H9 (cell line): ENCODE measurements around the gene CSTF3. TPM values are rescaled to one million over a fixed set of nuclear protein-coding genes. Genes with fewer than 3 reads are reported as not detected.
A peak's percentile ranks its signal among the peaks of the same experiment; 100 is the strongest.

ENCODE experiments used
- DNase-seq: peaks from one replicate; pipeline ENCODE4 v3.0.0-alpha.2; 2017
- H2AFZ ChIP-seq: one replicate; pipeline ENCODE4 v1.6.1; 2013; ENCODE audit warnings: mild to moderate bottlenecking, low read length, control low read depth, moderate library complexity
- H2AK5ac ChIP-seq: 2 replicates; pipeline ENCODE4 v1.6.1; 2013; ENCODE audit warnings: low read length, control low read depth, mixed read lengths; ENCODE audit not compliant: insufficient read length
- H2BK120ac ChIP-seq: one replicate; pipeline ENCODE4 v1.6.1; 2013; ENCODE audit warnings: low read depth, mild to moderate bottlenecking, low read length, control low read depth, inconsistent platforms; ENCODE audit not compliant: poor library complexity, severe bottlenecking
- H2BK12ac ChIP-seq: 2 replicates; pipeline ENCODE4 v1.6.1; 2013; ENCODE audit warnings: low read length, control low read depth, mixed read lengths, low read depth; ENCODE audit not compliant: insufficient read length
- H2BK15ac ChIP-seq: 2 replicates; pipeline ENCODE4 v1.6.1; 2013; ENCODE audit warnings: low read depth, low read length, control low read depth
- H2BK20ac ChIP-seq: one replicate; pipeline ENCODE4 v1.6.1; 2013; ENCODE audit warnings: low read depth, mild to moderate bottlenecking, low read length, control low read depth, inconsistent platforms; ENCODE audit not compliant: poor library complexity, severe bottlenecking
- H2BK5ac ChIP-seq: 2 replicates; pipeline ENCODE4 v1.6.1; 2013; ENCODE audit warnings: low read length, control low read depth, mixed read lengths; ENCODE audit not compliant: insufficient read length
- H3K14ac ChIP-seq: 2 replicates; pipeline ENCODE4 v1.6.1; 2013; ENCODE audit warnings: low read length, control low read depth; ENCODE audit not compliant: insufficient read depth
- H3K18ac ChIP-seq: 2 replicates; pipeline ENCODE4 v1.6.1; 2013; ENCODE audit warnings: low read depth, mild to moderate bottlenecking, mixed read lengths, low read length, control low read depth; ENCODE audit not compliant: insufficient read length
- H3K23ac ChIP-seq: 2 replicates; pipeline ENCODE4 v1.6.1; 2013; ENCODE audit warnings: low read length, control low read depth, mixed read lengths, low read depth; ENCODE audit not compliant: insufficient read length
- H3K23me2 ChIP-seq: 2 replicates; pipeline ENCODE4 v1.6.1; 2013; ENCODE audit warnings: low read depth, mild to moderate bottlenecking, mixed read lengths, low read length, control low read depth; ENCODE audit not compliant: insufficient read length, poor library complexity, severe bottlenecking
- H3K27ac ChIP-seq: 2 replicates; pipeline ENCODE4 v1.5.1; 2013; ENCODE audit warnings: low read length, control low read depth, mixed read lengths, low read depth; ENCODE audit not compliant: insufficient read length
- H3K27me3 ChIP-seq: 2 replicates; pipeline ENCODE4 v1.6.1; 2013; ENCODE audit warnings: low read length, control low read depth, inconsistent platforms; ENCODE audit not compliant: insufficient read depth
- H3K4ac ChIP-seq: 2 replicates; pipeline ENCODE4 v1.6.1; 2013; ENCODE audit warnings: low read depth, mild to moderate bottlenecking, control low read depth, inconsistent platforms, low read length, moderate library complexity
- H3K4me1 ChIP-seq: 2 replicates; pipeline ENCODE4 v1.6.1; 2013; ENCODE audit warnings: low read length, control low read depth, inconsistent platforms; ENCODE audit not compliant: insufficient read depth
- H3K4me2 ChIP-seq: 2 replicates; pipeline ENCODE4 v1.6.1; 2013; ENCODE audit warnings: low read length, control low read depth, mixed read lengths; ENCODE audit not compliant: insufficient read length, insufficient read depth
- H3K56ac ChIP-seq: 2 replicates; pipeline ENCODE4 v1.6.1; 2013; ENCODE audit warnings: low read depth, mild to moderate bottlenecking, mixed read lengths, low read length, control low read depth; ENCODE audit not compliant: insufficient read length
- H3K79me1 ChIP-seq: 2 replicates; pipeline ENCODE4 v1.6.1; 2013; ENCODE audit warnings: low read depth, mild to moderate bottlenecking, moderate library complexity, low read length, control low read depth, inconsistent platforms; ENCODE audit not compliant: insufficient read depth, poor library complexity, severe bottlenecking
- H3K79me2 ChIP-seq: 2 replicates; pipeline ENCODE4 v1.6.1; 2013; ENCODE audit warnings: low read length, control low read depth, inconsistent platforms; ENCODE audit not compliant: insufficient read depth
- H3K9ac ChIP-seq: 2 replicates; pipeline ENCODE4 v1.6.1; 2013; ENCODE audit warnings: low read length, control low read depth, mixed read lengths; ENCODE audit not compliant: insufficient read length; ENCODE audit errors: extremely low read depth
- H3K9me3 ChIP-seq: one replicate; pipeline ENCODE4 v1.6.1; 2013; ENCODE audit warnings: low read depth, low read length, inconsistent platforms; ENCODE audit not compliant: control insufficient read depth
- H3T11ph ChIP-seq: one replicate; pipeline ENCODE4 v1.6.1; 2013; ENCODE audit warnings: mild to moderate bottlenecking, low read length, control low read depth, inconsistent platforms
- H4K20me1 ChIP-seq: one replicate; pipeline ENCODE4 v1.6.1; 2013; ENCODE audit not compliant: control insufficient read depth, insufficient read length, insufficient read depth
- H4K5ac ChIP-seq: 2 replicates; pipeline ENCODE4 v1.6.1; 2013; ENCODE audit warnings: low read depth, mild to moderate bottlenecking, mixed read lengths, low read length, control low read depth; ENCODE audit not compliant: insufficient read length
- H4K8ac ChIP-seq: replicated peaks from 2 replicates; pipeline ENCODE4 v1.6.1; 2013; ENCODE audit warnings: low read length, control low read depth, mixed read lengths, low read depth; ENCODE audit not compliant: insufficient read length
- H4K91ac ChIP-seq: 2 replicates; pipeline ENCODE4 v1.6.1; 2013; ENCODE audit warnings: low read depth, mild to moderate bottlenecking, moderate library complexity, mixed read lengths, low read length, control low read depth; ENCODE audit not compliant: insufficient read length
- H3K27ac Mint-ChIP-seq, 3 experiments: 2 replicates in 2 of 3; 3 replicates in 1 of 3; pipeline ENCODE4 v1.8.0; 2020 to 2021; ENCODE audit warnings: mixed read lengths in 3 of 3, mild to moderate bottlenecking in 1 of 3, moderate library complexity in 1 of 3
- H3K27me3 Mint-ChIP-seq: 2 replicates; pipeline ENCODE4 v1.8.0; 2021; ENCODE audit warnings: low read depth, mild to moderate bottlenecking, moderate library complexity, mixed read lengths
- H3K36me3 Mint-ChIP-seq, 3 experiments: 2 replicates in 2 of 3; 3 replicates in 1 of 3; pipeline ENCODE4 v1.8.0; 2020 to 2021; ENCODE audit warnings: low read depth in 3 of 3, mixed read lengths in 3 of 3; ENCODE audit not compliant: insufficient read depth in 1 of 3
- H3K4me1 Mint-ChIP-seq, 2 experiments: 2 replicates each; pipeline ENCODE4 v1.8.0; 2020; ENCODE audit warnings: mixed read lengths in 2 of 2
- H3K4me3 Mint-ChIP-seq, 2 experiments: 2 replicates in 1 of 2; 3 replicates in 1 of 2; pipeline ENCODE4 v1.8.0; 2020 to 2021; ENCODE audit warnings: mild to moderate bottlenecking in 2 of 2, mixed read lengths in 2 of 2, moderate library complexity in 1 of 2
- H3K9me3 Mint-ChIP-seq, 2 experiments: 2 replicates in 1 of 2; 3 replicates in 1 of 2; pipeline ENCODE4 v1.8.0; 2020; ENCODE audit warnings: mild to moderate bottlenecking in 2 of 2, mixed read lengths in 2 of 2, moderate library complexity in 1 of 2
- CTCF ChIP-seq: fragments of 200-600 bp; sonication (generic); conservative IDR thresholded peaks from 3 replicates; pipeline ENCODE4 v1.8.0; 2021; ENCODE audit warnings: antibody characterized with exemption, mild to moderate bottlenecking
- WGBS: extraction: QIAGEN DNeasy Blood & Tissue Kit; methylation state at CpG from one replicate; pipeline ENCODE4 v1.1.7; 2013; ENCODE audit warnings: missing lambda C conversion rate, low lambda C conversion rate, mixed read lengths; ENCODE audit not compliant: insufficient read length; ENCODE audit errors: extremely low coverage; 5-methylcytosine and 5-hydroxymethylcytosine counted together
- total RNA-seq: library from RNA; stranded (reverse); gene quantifications from 2 replicates; pipeline ENCODE4 v1.2.1, GENCODE V29; 2021

The CSTF3 gene
- total RNA-seq, 1 experiment from 2014 or later, result 41.5 TPM

- peak overlapping the region in 1 of 3 experiments; percentile 95; a peak in 3 of 7 replicates for H3K27ac Mint-ChIP-seq
Measured at GRCh38 chr11:33135216-33135615, 26.1 kb downstream of the CSTF3 start.

More at GRCh38 chr11:33135216-33135615, 26.1 kb downstream of the CSTF3 start:
- H3K14ac ChIP-seq, result no peak overlapping the region
- no peak overlapping the region for H4K8ac ChIP-seq
- H2BK5ac ChIP-seq, result no peak overlapping the region
- no CpG with 5 or more reads among the region's 1 CpG for WGBS
- H3K9ac ChIP-seq, result no peak overlapping the region
- H3K9me3 ChIP-seq, result no peaks in the 10 kb centered on the region
- H3K27ac ChIP-seq, result no peak overlapping the region
- no peak for TF ChIP-seq CTCF
- no peak overlapping the region for H2BK15ac ChIP-seq
- H3K27me3 Mint-ChIP-seq, result no peaks in the 10 kb centered on the region
- no peak overlapping the region for H2AK5ac ChIP-seq
- no peak overlapping the region for H2BK120ac ChIP-seq
- H3K56ac ChIP-seq, result no peak overlapping the region
- no peak overlapping the region for H2BK12ac ChIP-seq
- no peak overlapping the region for H3K4me2 ChIP-seq
- H2AFZ ChIP-seq, result no peak overlapping the region
- no peak overlapping the region for H3K23ac ChIP-seq
- peaks cover 4 to 12% (median 11%) of the 10 kb centered on the region in 3 experiments for H3K36me3 Mint-ChIP-seq
- no peaks in the 10 kb centered on the region for H3K27me3 ChIP-seq
- peaks cover 36 to 45% of the 10 kb centered on the region in 2 experiments for H3K4me1 Mint-ChIP-seq
- H3K79me1 ChIP-seq, result no peaks in the 10 kb centered on the region
- no peaks in the 10 kb centered on the region for H3K9me3 Mint-ChIP-seq
- no peak overlapping the region for H3K4me3 Mint-ChIP-seq
- no peak overlapping the region for H3K4ac ChIP-seq
- no peak overlapping the region for H2BK20ac ChIP-seq
- no peak overlapping the region for H4K5ac ChIP-seq
- no peak overlapping the region for H3T11ph ChIP-seq
- no peaks in the 10 kb centered on the region for H3K23me2 ChIP-seq
- H3K18ac ChIP-seq, result no peak overlapping the region
- DNase-seq, result no peak
- peaks cover 2% of the 10 kb centered on the region for H3K4me1 ChIP-seq
- no peak overlapping the region for H4K91ac ChIP-seq
- H3K79me2 ChIP-seq, result no peaks in the 10 kb centered on the region
- no peaks in the 10 kb centered on the region for H4K20me1 ChIP-seq
